Right lobe of liver (tissue), 4 donors: Measurements from ENCODE around the gene CYB5D1.

Source experiments
- CTCF ChIP-seq, 4 donors: fragments of 200-600 bp in 3 of 4; fragments of 450-650 bp in 1 of 4; IDR thresholded peaks; one replicate each; pipeline versions ENCODE4 v1.5.1 to v1.8.0; 2016 to 2022; ENCODE audit warnings: antibody characterized with exemption in 4 of 4, mild to moderate bottlenecking in 2 of 4
- POLR2A ChIP-seq: fragments of 450-650 bp; IDR thresholded peaks from one replicate; pipeline ENCODE4 v1.6.1; 2017; ENCODE audit warnings: antibody characterized with exemption, mild to moderate bottlenecking
- donor health status: DM: no; HTN: no; CAD: no.
- donor health status: DM: no; HTN: no; CAD: no.
- donor health status: DM: no; HTN: yes; CAD: no.

GRCh38 chr17:7841396-7841914, 16.3 kb upstream of the CYB5D1 start:
- TF ChIP-seq CTCF (IDR thresholded peaks at IDR 0.05): peak; percentile 15 to 42 (median 30)
- peak; percentile 29 for TF ChIP-seq POLR2A
